H1 (cell line): ENCODE results near the gene SLC48A1. TPM values are rescaled to one million over a fixed set of nuclear protein-coding genes. Genes with fewer than 3 reads are reported as not detected.

Experiments used
- CTCF ChIA-PET: fragments of 300-600 bp; sonication (Branson Sonifier 250); formaldehyde crosslinking; loops from one replicate; lab custom pipeline; 2021; ENCODE audit not compliant: partially characterized antibody; lab: Charles Lee
- POLR2A ChIA-PET: fragments of 300-600 bp; sonication (Branson Sonifier 250); formaldehyde crosslinking; loops from one replicate; lab custom pipeline; 2021; ENCODE audit warnings: inconsistent platforms; ENCODE audit not compliant: partially characterized antibody; lab: Charles Lee
- DNase-seq, 2 experiments: peaks; one replicate each; pipeline versions ENCODE4 v3.0.0 to v3.0.0-alpha.2; 2010 to 2022; ENCODE audit warnings: low spot score in 2 of 2, low read depth in 1 of 2, mixed read lengths in 1 of 2
- FAIRE-seq: peaks from 2 replicates; lab custom pipeline; 2011; peaks lifted over from hg19 to GRCh38; lab: Jason Lieb, UNC
- H2AFZ ChIP-seq: 2 replicates; pipeline ENCODE4 v1.8.1; 2012; ENCODE audit warnings: low read length, inconsistent platforms
- H2AK5ac ChIP-seq: 2 replicates; pipeline ENCODE4 v1.6.1; 2013; ENCODE audit warnings: low read depth, low read length
- H2BK120ac ChIP-seq: replicated peaks from 2 replicates; pipeline ENCODE3; 2013; ENCODE audit warnings: low read depth, low read length, inconsistent platforms
- H2BK12ac ChIP-seq: 2 replicates; pipeline ENCODE4 v1.6.1; 2013; ENCODE audit warnings: low read depth, low read length
- H2BK15ac ChIP-seq: 2 replicates; pipeline ENCODE4 v1.6.1; 2013; ENCODE audit warnings: low read length
- H2BK20ac ChIP-seq: 2 replicates; pipeline ENCODE4 v1.6.1; 2013; ENCODE audit warnings: low read length
- H2BK5ac ChIP-seq: 2 replicates; pipeline ENCODE4 v1.6.1; 2013; ENCODE audit warnings: low read depth, low read length
- H3K14ac ChIP-seq: 2 replicates; pipeline ENCODE4 v1.6.1; 2013; ENCODE audit warnings: inconsistent platforms; ENCODE audit not compliant: insufficient read length
- H3K18ac ChIP-seq: 2 replicates; pipeline ENCODE4 v1.6.1; 2013; ENCODE audit warnings: low read length; ENCODE audit errors: extremely low read depth
- H3K23ac ChIP-seq: 2 replicates; pipeline ENCODE4 v1.6.1; 2013; ENCODE audit warnings: inconsistent platforms; ENCODE audit not compliant: insufficient read length
- H3K23me2 ChIP-seq: 2 replicates; pipeline ENCODE4 v1.6.1; 2013; ENCODE audit warnings: low read depth, low read length
- H3K27ac ChIP-seq: 2 replicates; pipeline ENCODE4 v1.6.1; 2011; ENCODE audit warnings: low read depth, low read length, inconsistent platforms
- H3K27me3 ChIP-seq, 4 experiments: replicated peaks in 1 of 4; 1 replicate in 1 of 4; 2 replicates in 3 of 4; pipeline versions ENCODE4 v1.6.1 to v1.8.1; 2011 to 2013; ENCODE audit warnings: low read length in 3 of 4, mild to moderate bottlenecking in 3 of 4, inconsistent platforms in 2 of 4, mixed read lengths in 2 of 4, moderate library complexity in 1 of 4; ENCODE audit not compliant: control insufficient read depth in 3 of 4, insufficient read depth in 3 of 4; ENCODE audit errors: extremely low read depth in 1 of 4
- H3K36me3 ChIP-seq, 4 experiments: 2 replicates each; pipeline versions ENCODE4 v1.6.1 to v1.8.1; 2011 to 2013; ENCODE audit warnings: mild to moderate bottlenecking in 4 of 4, low read length in 3 of 4, moderate library complexity in 2 of 4, control low read depth in 1 of 4, inconsistent platforms in 1 of 4; ENCODE audit not compliant: insufficient read depth in 4 of 4, control insufficient read depth in 2 of 4
- H3K4ac ChIP-seq: replicated peaks from 2 replicates; pipeline ENCODE3; 2013; ENCODE audit warnings: low read length, low read depth, mixed read lengths, inconsistent platforms; ENCODE audit not compliant: insufficient read length
- H3K4me1 ChIP-seq, 4 experiments: replicated peaks in 1 of 4; 1 replicate in 1 of 4; 2 replicates in 3 of 4; pipeline versions ENCODE4 v1.6.1 to v1.8.1; 2011 to 2013; ENCODE audit warnings: low read length in 3 of 4, inconsistent platforms in 2 of 4, mixed read lengths in 1 of 4; ENCODE audit not compliant: insufficient read depth in 4 of 4, control insufficient read depth in 3 of 4
- H3K4me2 ChIP-seq, 2 experiments: 2 replicates each; pipeline versions ENCODE4 v1.6.1 to v1.8.1; 2011 to 2013; ENCODE audit warnings: low read depth in 2 of 2, low read length in 2 of 2, control low read depth in 1 of 2, inconsistent platforms in 1 of 2, mild to moderate bottlenecking in 1 of 2; ENCODE audit not compliant: insufficient read depth in 1 of 2
- H3K4me3 ChIP-seq, 4 experiments: fragments of 200-600, 300-600 bp in 1 of 4; sonication (generic), shearing (Covaris generic), sonication (Bioruptor Twin) in 1 of 4; 2 replicates each; pipeline versions ENCODE4 v1.5.1 to v1.8.1; 2011 to 2016; ENCODE audit warnings: low read length in 4 of 4, low read depth in 3 of 4, control low read depth in 2 of 4, inconsistent platforms in 2 of 4, mild to moderate bottlenecking in 2 of 4, mixed read lengths in 1 of 4, moderate library complexity in 1 of 4; ENCODE audit not compliant: insufficient read depth in 2 of 4; ENCODE audit errors: extremely low read depth in 1 of 4
- H3K56ac ChIP-seq: replicated peaks from 2 replicates; pipeline ENCODE3; 2013; ENCODE audit warnings: low read depth, mild to moderate bottlenecking, mixed read lengths, low read length, inconsistent platforms; ENCODE audit not compliant: insufficient read length
- H3K79me1 ChIP-seq: 2 replicates; pipeline ENCODE4 v1.6.1; 2013; ENCODE audit warnings: low read depth, low read length, control low read depth
- H3K79me2 ChIP-seq, 2 experiments: 2 replicates each; pipeline versions ENCODE4 v1.6.1 to v1.8.1; 2012 to 2013; ENCODE audit warnings: low read length in 2 of 2, mild to moderate bottlenecking in 2 of 2, inconsistent platforms in 1 of 2; ENCODE audit not compliant: insufficient read depth in 2 of 2, control insufficient read depth in 1 of 2
- H3K9ac ChIP-seq, 4 experiments: replicated peaks in 1 of 4; 1 replicate in 1 of 4; 2 replicates in 3 of 4; pipeline versions ENCODE4 v1.6.1 to v1.8.1; 2011 to 2013; ENCODE audit warnings: low read depth in 3 of 4, low read length in 3 of 4, control low read depth in 2 of 4, mild to moderate bottlenecking in 2 of 4, moderate library complexity in 2 of 4, inconsistent platforms in 1 of 4; ENCODE audit errors: extremely low read depth in 1 of 4
- H3K9me3 ChIP-seq, 2 experiments: 2 replicates each; pipeline versions ENCODE4 v1.6.1 to v1.8.1; 2012 to 2013; ENCODE audit warnings: mild to moderate bottlenecking in 2 of 2, moderate library complexity in 2 of 2, control low read depth in 1 of 2, inconsistent platforms in 1 of 2, low read depth in 1 of 2, low read length in 1 of 2, mixed read lengths in 1 of 2; ENCODE audit not compliant: insufficient read depth in 2 of 2
- H4K20me1 ChIP-seq, 2 experiments: replicated peaks in 1 of 2; 2 replicates each; pipeline versions ENCODE3 to v1.8.1; 2011 to 2013; ENCODE audit warnings: inconsistent platforms in 2 of 2, low read length in 2 of 2, mild to moderate bottlenecking in 1 of 2; ENCODE audit not compliant: insufficient read depth in 2 of 2, control insufficient read depth in 1 of 2
- H4K5ac ChIP-seq: 2 replicates; pipeline ENCODE4 v1.6.1; 2013; ENCODE audit warnings: low read length, low read depth, mixed read lengths, inconsistent platforms; ENCODE audit not compliant: insufficient read length
- H4K8ac ChIP-seq: 2 replicates; pipeline ENCODE4 v1.8.0; 2013; ENCODE audit warnings: mild to moderate bottlenecking, moderate library complexity, low read length, inconsistent platforms; ENCODE audit not compliant: insufficient read depth; ENCODE audit errors: extremely low read depth
- H4K91ac ChIP-seq: replicated peaks from 2 replicates; pipeline ENCODE3; 2013; ENCODE audit warnings: low read length, mixed read lengths, inconsistent platforms; ENCODE audit not compliant: insufficient read length
- ASH2L ChIP-seq: fragments of 200-600, 300-600 bp; sonication (generic); IDR thresholded peaks from one replicate; pipeline ENCODE4 v1.7.1; 2017; ENCODE audit warnings: low read length
- CREB1 ChIP-seq: IDR thresholded peaks from 2 replicates; pipeline ENCODE4 v1.6.1; 2012; ENCODE audit warnings: inconsistent platforms
- SAP30 ChIP-seq: fragments of 300-600 bp; sonication (generic); IDR thresholded peaks from 2 replicates; pipeline ENCODE4 v1.7.1; 2012; ENCODE audit warnings: low read length, moderate library complexity, mild to moderate bottlenecking, inconsistent platforms; ENCODE audit not compliant: insufficient read depth, insufficient replicate concordance
- SIX5 ChIP-seq: IDR thresholded peaks from 2 replicates; pipeline ENCODE4 v1.6.1; 2011; ENCODE audit warnings: mild to moderate bottlenecking, low read depth, low read length
- TCF12 ChIP-seq: IDR thresholded peaks from 2 replicates; pipeline ENCODE4 v1.6.1; 2011; ENCODE audit warnings: low read depth, mild to moderate bottlenecking, low read length
- WGBS, 2 experiments: shearing (Covaris generic) in 1 of 2; methylation state at CpG; one replicate each; pipeline versions ENCODE4 v1.1.6 to v1.1.7; 2013 to 2015; ENCODE audit warnings: low lambda C conversion rate in 2 of 2, mixed read lengths in 2 of 2, inconsistent platforms in 1 of 2, low coverage in 1 of 2, missing lambda C conversion rate in 1 of 2; ENCODE audit not compliant: insufficient replicate concordance in 2 of 2, insufficient coverage in 1 of 2, insufficient read length in 1 of 2; ENCODE audit errors: extremely low coverage in 1 of 2, missing lambda C conversion rate in 1 of 2; 5-methylcytosine and 5-hydroxymethylcytosine counted together
- polyA plus RNA-seq, 7 experiments: library from polyadenylated mRNA; depleted of rRNA in 3 of 7; stranded (reverse) in 5 of 7; unstranded in 2 of 7; fragments of >200 nt in 5 of 7; fragments of 200-250 nt in 2 of 7; gene quantifications; 1 replicate in 5 of 7; 2 replicates in 1 of 7; 4 replicates in 1 of 7; pipeline versions ENCODE4 v1.2.1 to v1.2.3, GENCODE V29; 2011 to 2013; ENCODE audit warnings: missing spikeins in 2 of 7, mixed read lengths in 2 of 7
- total RNA-seq: library from RNA; stranded (reverse); fragmentation: NEBNext Ultra II Directional; extraction: Animal tissue kit (Norgen Biotek cat#: 25700); gene quantifications from 2 replicates; pipeline ENCODE4 v1.2.1, GENCODE V29; 2021
- TF ChIP-seq, protein P1 (sequence below): IDR thresholded peaks from 2 replicates; pipeline ENCODE4 v1.6.1; 2011; ENCODE audit warnings: low read length, improper control_type of control experiment

The SLC48A1 gene
- total and polyA plus RNA-seq, 2 of the 8 experiments (the other 6 are each of a cell fraction or from before 2014, with no cell fraction given), result 9.5 to 14.1 TPM

DNA sequence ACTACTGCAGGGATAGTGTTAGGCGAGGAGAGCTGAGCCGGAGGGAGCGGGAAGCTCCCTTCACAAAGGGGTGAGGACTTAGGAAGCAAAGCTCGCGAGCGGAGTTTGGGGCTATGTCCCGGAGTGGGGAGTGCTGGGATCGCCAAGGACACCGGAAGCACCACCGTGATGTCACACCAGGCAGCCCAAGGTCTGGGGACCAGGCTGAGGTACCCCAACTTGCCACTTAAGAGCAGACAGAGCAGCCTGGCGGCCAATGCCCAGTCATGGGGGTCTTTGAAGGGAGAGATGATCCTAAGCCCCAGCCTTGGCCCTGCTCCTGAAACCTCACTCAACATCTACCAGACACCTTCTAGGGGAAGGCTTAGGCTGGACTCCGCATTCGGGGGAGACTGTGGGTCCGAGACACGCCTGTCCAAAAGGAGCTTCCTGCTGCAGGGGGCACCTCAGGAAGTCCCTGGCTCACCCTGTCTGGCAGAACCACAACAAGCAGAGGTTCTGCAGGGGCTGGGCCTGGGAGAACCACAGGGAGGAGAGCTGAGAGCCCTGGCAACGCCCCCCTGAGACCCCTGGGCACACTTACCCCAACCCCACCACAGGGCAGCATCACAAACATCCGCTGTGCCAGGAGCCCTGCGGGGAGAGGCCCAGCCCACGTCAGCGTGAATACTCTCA lies 17.8 kb downstream of the SLC48A1 start:
- no peak overlapping the region for H2BK12ac ChIP-seq
- no peak overlapping the region for H2AFZ ChIP-seq
- TF ChIP-seq SAP30 (no peak), CREB1 (no peak), ASH2L (no peak), TCF12 (no peak), SIX5 (no peak)
- TF ChIP-seq, protein P1, sequence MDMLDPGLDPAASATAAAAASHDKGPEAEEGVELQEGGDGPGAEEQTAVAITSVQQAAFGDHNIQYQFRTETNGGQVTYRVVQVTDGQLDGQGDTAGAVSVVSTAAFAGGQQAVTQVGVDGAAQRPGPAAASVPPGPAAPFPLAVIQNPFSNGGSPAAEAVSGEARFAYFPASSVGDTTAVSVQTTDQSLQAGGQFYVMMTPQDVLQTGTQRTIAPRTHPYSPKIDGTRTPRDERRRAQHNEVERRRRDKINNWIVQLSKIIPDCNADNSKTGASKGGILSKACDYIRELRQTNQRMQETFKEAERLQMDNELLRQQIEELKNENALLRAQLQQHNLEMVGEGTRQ, result no peak
- no peaks in the 10 kb centered on the region for H3K79me2 ChIP-seq
- WGBS, 2 experiments, result 93% methylated on average over 19 of the region's 20 CpGs; no CpG with 5 or more reads in 1 of the 2 experiments
- H2BK15ac ChIP-seq, result no peak overlapping the region
- no peak overlapping the region for H3K9ac ChIP-seq
- no peaks in the 10 kb centered on the region for H3K9me3 ChIP-seq
- DNase-seq, result no peak
- no peak overlapping the region for H3K18ac ChIP-seq
- H3K79me1 ChIP-seq, result 0 out of 2 replicates have a peak, but pooled peaks cover 2% of the 10 kb centered on the region
- H3K23me2 ChIP-seq, result no peaks in the 10 kb centered on the region
- FAIRE-seq, result no peak
- ChIA-PET POLR2A (interaction anchor here (0.6 to 3.8 kb wide), 6 partner anchors 9 to 51 kb away, joined by 3 to 17 read pairs (median 6); partner anchors contain the start of gene SLC48A1), CTCF (interaction anchor here (0.7 to 58.8 kb wide), 11 partner anchors 8 to 1334 kb away, joined by 3 to 2442 read pairs (median 6); partner anchors contain the start of genes ENDOU, RAPGEF3 and RPAP3)
- no peaks in the 10 kb centered on the region for H3K27me3 ChIP-seq
- H3K4me1 ChIP-seq, result no peaks in the 10 kb centered on the region
- no peak overlapping the region for H2BK20ac ChIP-seq
- H3K36me3 ChIP-seq, result peaks cover 22 to 64% (median 48%) of the 10 kb centered on the region in 4 experiments
- peaks cover 0 to 14% of the 10 kb centered on the region in 2 experiments for H4K20me1 ChIP-seq
- H3K4me3 ChIP-seq, result no peak overlapping the region
- no peak overlapping the region for H3K4ac ChIP-seq
- no peak overlapping the region for H2BK120ac ChIP-seq
- no peak overlapping the region for H3K14ac ChIP-seq
- no peak overlapping the region for H2AK5ac ChIP-seq
- H4K91ac ChIP-seq, result no peak overlapping the region
- H3K4me2 ChIP-seq, result no peak overlapping the region
- H4K5ac ChIP-seq, result no peak overlapping the region
- no peak overlapping the region for H4K8ac ChIP-seq
- H3K23ac ChIP-seq, result no peak overlapping the region
- H3K56ac ChIP-seq, result no peak overlapping the region
- H2BK5ac ChIP-seq, result no peak overlapping the region
- H3K27ac ChIP-seq, result no peak overlapping the region
